SK-N-SH (cell line): ENCODE results near the gene SERPINE2. TPM values are rescaled to one million over a fixed set of nuclear protein-coding genes. Genes with fewer than 3 reads are reported as not detected.

Experiments used
- CTCF ChIA-PET: fragments of 300-600, 350-600 bp; formaldehyde crosslinking; extraction: SDS; loops from one replicate; lab custom pipeline; 2021; lab: Yijun Ruan, JAX
- POLR2A ChIA-PET: fragments of 350-600 bp; sonication (Branson Sonifier 250); formaldehyde crosslinking; extraction: SDS; loops from one replicate; lab custom pipeline; 2020; ENCODE audit warnings: antibody characterized with exemption, inconsistent platforms; lab: Yijun Ruan, JAX
- DNase-seq: peaks from one replicate; pipeline ENCODE4 v3.0.0; 2012
- H2AFZ ChIP-seq: fragments of 200-600 bp; sonication (generic); 2 replicates; pipeline ENCODE4 v1.8.1; 2016; ENCODE audit warnings: antibody characterized with exemption, mild to moderate bottlenecking, low read depth
- H3F3A ChIP-seq: fragments of 200-600 bp; sonication (generic); replicated peaks from 2 replicates; pipeline ENCODE3; 2016; ENCODE audit warnings: antibody characterized with exemption, mild to moderate bottlenecking; ENCODE audit not compliant: insufficient read depth
- H3K27ac ChIP-seq, 2 experiments: fragments of 200-500 bp in 1 of 2; fragments of 200-600 bp in 1 of 2; sonication (Bioruptor generic) in 1 of 2; sonication (generic), shearing (Covaris generic) in 1 of 2; 2 replicates each; pipeline versions ENCODE4 v1.5.1 to v1.6.1; 2014 to 2016; ENCODE audit warnings: low read depth in 2 of 2, inconsistent platforms in 1 of 2, low read length in 1 of 2, mild to moderate bottlenecking in 1 of 2, mixed read lengths in 1 of 2
- H3K27me3 ChIP-seq: fragments of 200-600 bp; sonication (generic), shearing (Covaris generic); 2 replicates; pipeline ENCODE4 v1.6.1; 2016; ENCODE audit warnings: mixed run types; ENCODE audit not compliant: insufficient read depth
- H3K36me3 ChIP-seq, 2 experiments: fragments of 200-500 bp in 1 of 2; fragments of 200-600 bp in 1 of 2; sonication (Bioruptor generic) in 1 of 2; sonication (generic) in 1 of 2; replicated peaks in 1 of 2; 2 replicates each; pipeline versions ENCODE3 to v1.5.1; 2014 to 2016; ENCODE audit warnings: low read length in 1 of 2, mild to moderate bottlenecking in 1 of 2; ENCODE audit not compliant: insufficient read depth in 2 of 2, control insufficient read depth in 1 of 2
- H3K4me1 ChIP-seq, 2 experiments: fragments of 200-500 bp in 1 of 2; fragments of 200-600 bp in 1 of 2; sonication (Bioruptor generic) in 1 of 2; sonication (generic), shearing (Covaris generic) in 1 of 2; 2 replicates each; pipeline versions ENCODE4 v1.5.1 to v1.6.1; 2014 to 2016; ENCODE audit warnings: low read depth in 1 of 2, low read length in 1 of 2, mixed run types in 1 of 2; ENCODE audit not compliant: insufficient read depth in 2 of 2, control insufficient read depth in 1 of 2
- H3K4me2 ChIP-seq: fragments of 200-600 bp; sonication (generic), shearing (Covaris generic); 2 replicates; pipeline ENCODE4 v1.6.1; 2017; ENCODE audit warnings: mixed run types
- H3K4me3 ChIP-seq, 2 experiments: fragments of 200-500 bp in 1 of 2; fragments of 200-600 bp in 1 of 2; sonication (Bioruptor generic) in 1 of 2; sonication (generic), shearing (Covaris generic) in 1 of 2; 2 replicates each; pipeline versions ENCODE4 v1.5.1 to v1.8.1; 2014 to 2016; ENCODE audit warnings: low read depth in 2 of 2, inconsistent platforms in 1 of 2, low read length in 1 of 2, mild to moderate bottlenecking in 1 of 2, mixed read lengths in 1 of 2, moderate library complexity in 1 of 2
- H3K79me2 ChIP-seq: fragments of 200-600 bp; sonication (generic); 2 replicates; pipeline ENCODE4 v1.8.1; 2017; ENCODE audit warnings: mild to moderate bottlenecking; ENCODE audit not compliant: insufficient read depth
- H3K9ac ChIP-seq: fragments of 200-600 bp; sonication (generic); 2 replicates; pipeline ENCODE4 v1.6.1; 2017; ENCODE audit warnings: mixed run types
- H3K9me2 ChIP-seq: fragments of 200-600 bp; sonication (generic); 2 replicates; pipeline ENCODE4 v1.6.1; 2017; ENCODE audit warnings: mixed run types
- H3K9me3 ChIP-seq: fragments of 200-600 bp; sonication (generic); 2 replicates; pipeline ENCODE4 v1.6.1; 2017; ENCODE audit warnings: mixed run types, mild to moderate bottlenecking, moderate library complexity
- H4K20me1 ChIP-seq: fragments of 200-600 bp; sonication (generic); 2 replicates; pipeline ENCODE4 v1.6.1; 2017; ENCODE audit warnings: mild to moderate bottlenecking, mixed run types; ENCODE audit not compliant: insufficient read depth
- CHD2 ChIP-seq: fragments of 150-350 bp; IDR thresholded peaks from 2 replicates; pipeline ENCODE4 v1.6.1; 2018; ENCODE audit warnings: low read length; ENCODE audit not compliant: partially characterized antibody
- EP300 ChIP-seq, 2 experiments: IDR thresholded peaks; 2 replicates each; pipeline versions ENCODE4 v1.4.0 to v1.6.1; 2012; ENCODE audit warnings: borderline replicate concordance in 1 of 2, low read depth in 1 of 2, low read length in 1 of 2
- EZH2phosphoT487 ChIP-seq: fragments of 200-600 bp; sonication (generic); IDR thresholded peaks from 2 replicates; pipeline ENCODE4 v1.6.1; 2017; ENCODE audit warnings: low read depth, mixed run types, mild to moderate bottlenecking, antibody characterized with exemption, moderate library complexity, borderline replicate concordance
- FOSL2 ChIP-seq: IDR thresholded peaks from 2 replicates; pipeline ENCODE4 v1.4.0; 2012; ENCODE audit warnings: low read depth, mild to moderate bottlenecking, moderate library complexity, borderline replicate concordance
- FOXM1 ChIP-seq: IDR thresholded peaks from 2 replicates; pipeline ENCODE4 v1.4.0; 2012; ENCODE audit warnings: low read depth, mild to moderate bottlenecking
- JUND ChIP-seq: IDR thresholded peaks from 2 replicates; pipeline ENCODE4 v1.4.0; 2012
- MAX ChIP-seq: IDR thresholded peaks from 2 replicates; pipeline ENCODE4 v1.4.0; 2012; ENCODE audit warnings: low read depth
- MEF2A ChIP-seq: IDR thresholded peaks from 2 replicates; pipeline ENCODE4 v1.4.0; 2012; ENCODE audit warnings: low read depth, borderline replicate concordance
- MXI1 ChIP-seq: IDR thresholded peaks from 2 replicates; pipeline ENCODE4 v1.6.1; 2012; ENCODE audit warnings: mild to moderate bottlenecking, low read depth, low read length, improper control_type of control experiment
- NFIC ChIP-seq: IDR thresholded peaks from 2 replicates; pipeline ENCODE4 v1.4.0; 2012; ENCODE audit warnings: borderline replicate concordance
- NRF1 ChIP-seq: IDR thresholded peaks from 2 replicates; pipeline ENCODE4 v1.6.1; 2012; ENCODE audit warnings: low read depth, mild to moderate bottlenecking, low read length
- PBX3 ChIP-seq: IDR thresholded peaks from 2 replicates; pipeline ENCODE4; 2012
- POLR2AphosphoS5 ChIP-seq: IDR thresholded peaks from 2 replicates; pipeline ENCODE4 v1.6.1; 2012; ENCODE audit warnings: low read depth, low read length
- RAD21 ChIP-seq: IDR thresholded peaks from 2 replicates; pipeline ENCODE4 v1.6.1; 2012; ENCODE audit warnings: mild to moderate bottlenecking, low read length
- RCOR1 ChIP-seq: fragments of 150-350 bp; IDR thresholded peaks from 2 replicates; pipeline ENCODE4 v1.6.1; 2017; ENCODE audit warnings: antibody characterized with exemption, low read length
- RFX5 ChIP-seq: IDR thresholded peaks from 2 replicates; pipeline ENCODE4 v1.6.1; 2012; ENCODE audit warnings: mild to moderate bottlenecking, improper control_type of control experiment, low read length
- SIN3A ChIP-seq: IDR thresholded peaks from 2 replicates; pipeline ENCODE4 v1.6.1; 2012; ENCODE audit warnings: low read depth, mild to moderate bottlenecking, low read length, moderate library complexity, borderline replicate concordance
- SMC3 ChIP-seq: IDR thresholded peaks from 2 replicates; pipeline ENCODE4 v1.6.1; 2012; ENCODE audit warnings: low read depth, low read length, improper control_type of control experiment
- TAF1 ChIP-seq: IDR thresholded peaks from 2 replicates; pipeline ENCODE4 v1.6.1; 2012; ENCODE audit warnings: low read depth, mild to moderate bottlenecking, low read length, moderate library complexity, borderline replicate concordance
- TCF12 ChIP-seq: IDR thresholded peaks from 2 replicates; pipeline ENCODE4 v1.4.0; 2012
- TEAD4 ChIP-seq: IDR thresholded peaks from 2 replicates; pipeline ENCODE4 v1.4.0; 2012; ENCODE audit warnings: mild to moderate bottlenecking, borderline replicate concordance; ENCODE audit not compliant: insufficient read depth
- USF1 ChIP-seq: IDR thresholded peaks from 2 replicates; pipeline ENCODE4 v1.4.0; 2012; ENCODE audit warnings: low read depth, borderline replicate concordance
- USF2 ChIP-seq: fragments of 150-350 bp; IDR thresholded peaks from 2 replicates; pipeline ENCODE4 v1.6.1; 2017; ENCODE audit warnings: antibody characterized with exemption, low read length, low read depth, borderline replicate concordance
- WGBS: methylation state at CpG from one replicate; pipeline ENCODE4 v1.1.6; 2017; ENCODE audit warnings: low lambda C conversion rate; 5-methylcytosine and 5-hydroxymethylcytosine counted together
- polyA plus RNA-seq, 3 experiments: library from polyadenylated mRNA; depleted of rRNA; stranded (reverse); fragments of >200 nt; gene quantifications; 2 replicates each; pipeline ENCODE4 v1.2.3, GENCODE V29; 2012

The SERPINE2 gene
- polyA plus RNA-seq, 1 of the 3 experiments (the other 2 are of a cell fraction): 249 TPM

GRCh38 chr2:223945755-223946154, 93.3 kb downstream of the SERPINE2 start:
- no peaks in the 10 kb centered on the region for H3K9me3 ChIP-seq
- H3K9ac ChIP-seq: peak overlapping the region; percentile 91; the same call in 1 of the 2 replicates
- H4K20me1 ChIP-seq: peaks cover 14% of the 10 kb centered on the region
- 76% methylated on average over 4 of the region's 4 CpGs for WGBS
- no peak overlapping the region for H3K27ac ChIP-seq
- peak overlapping the region; percentile 58 to 78; a peak in 1 of 4 replicates for H3K4me3 ChIP-seq
- peak overlapping the region; percentile 88 for H2AFZ ChIP-seq
- H3K36me3 ChIP-seq: no peaks in the 10 kb centered on the region
- no peak for TF ChIP-seq TCF12
- no peaks in the 10 kb centered on the region for H3K9me2 ChIP-seq
- H3K4me1 ChIP-seq: peaks cover 4 to 6% of the 10 kb centered on the region in 2 experiments; a peak in 3 of 4 replicates
- H3K4me2 ChIP-seq: peak overlapping the region; percentile 92
- no peaks in the 10 kb centered on the region for H3K27me3 ChIP-seq
- ChIA-PET POLR2A (interaction anchor here (0.6 to 0.9 kb wide), 2 partner anchors 13 to 44 kb away, joined by 3 read pairs; no protein-coding TSS in a partner anchor), CTCF (interaction anchor here (1.4 to 1.8 kb wide), 4 partner anchors 11 to 48 kb away, joined by 4 to 9 read pairs (median 6); no protein-coding TSS in a partner anchor)
- peaks cover 47% of the 10 kb centered on the region for H3K79me2 ChIP-seq
- DNase-seq: no peak
- peaks cover 14% of the 10 kb centered on the region for H3F3A ChIP-seq

- WGBS: 1% methylated on average over 45 of the region's 87 CpGs
- Histone ChIP-seq H3K79me2 (peaks cover 55% of the 10 kb centered on the region), H3K9ac (peak within 1 kb of the TSS; percentile 91), H4K20me1 (peaks cover 14% of the 10 kb centered on the region), H3K9me2 (no peaks in the 10 kb centered on the region), H3K9me3 (no peaks in the 10 kb centered on the region), H3K27ac (peak within 1 kb of the TSS; percentile 72 to 89), H3K4me3 (peak within 1 kb of the TSS; percentile 58 to 78), H3F3A (peaks cover 14% of the 10 kb centered on the region), H3K4me1 (peaks cover 4 to 6% of the 10 kb centered on the region in 2 experiments; a peak in 3 of 4 replicates), H3K4me2 (peak within 1 kb of the TSS; percentile 92), H2AFZ (peak within 1 kb of the TSS; percentile 88), H3K36me3 (peaks cover 0 to 4% of the 10 kb centered on the region in 2 experiments), H3K27me3 (no peaks in the 10 kb centered on the region)
- CTCF ChIA-PET: interaction anchor here (1.5 to 1.8 kb wide), 4 partner anchors 10 to 49 kb away, joined by 4 to 9 read pairs (median 6); no protein-coding TSS in a partner anchor
- DNase-seq: peak; percentile 98
- POLR2A ChIA-PET: interaction anchor here (0.6 to 0.9 kb wide), 3 partner anchors 12 to 98 kb away, joined by 3 read pairs; no protein-coding TSS in a partner anchor
- TF ChIP-seq USF1: peak; percentile 84
- TF ChIP-seq PBX3: peak; percentile 79
- peak; percentile 52; the same call in 1 of the 2 replicates for TF ChIP-seq TEAD4
- TF ChIP-seq NFIC: peak; percentile 75
- peak; percentile 44; the same call in 1 of the 2 replicates for TF ChIP-seq TCF12
- peak; percentile 89 for TF ChIP-seq POLR2AphosphoS5
- TF ChIP-seq USF2: peak; percentile 36; the same call in 1 of the 2 replicates
- TF ChIP-seq MAX: peak; percentile 85
- peak; percentile 89; the same call in 1 of the 2 replicates for TF ChIP-seq SIN3A
- peak; percentile 21; the same call in 1 of the 2 replicates for TF ChIP-seq NRF1
- no peak for TF ChIP-seq RFX5
- no peak for TF ChIP-seq RAD21
- peak in 1 of 2 experiments; percentile 66; a peak in 1 of 4 replicates for TF ChIP-seq EP300 (IDR thresholded peaks at IDR 0.05; ENCODE audit: borderline replicate concordance in 1 of 2, low read depth in 1 of 2, low read length in 1 of 2)
- TF ChIP-seq CHD2: peak; percentile 83
- TF ChIP-seq SMC3: peak; percentile 3; the same call in 1 of the 2 replicates
- no peak for TF ChIP-seq EZH2phosphoT487
- no peak for TF ChIP-seq MEF2A
- peak; percentile 34; the same call in 1 of the 2 replicates for TF ChIP-seq RCOR1
- TF ChIP-seq FOSL2: peak; percentile 11; the same call in 1 of the 2 replicates
- no peak; the same call in 1 of the 2 replicates for TF ChIP-seq JUND
- peak; percentile 85 for TF ChIP-seq TAF1
- peak; percentile 42; the same call in 1 of the 2 replicates for TF ChIP-seq MXI1
- peak; percentile 65; the same call in 1 of the 2 replicates for TF ChIP-seq FOXM1
These were observed 94.2 kb downstream of the SERPINE2 start, which contains the start of gene WDFY1 for GRCh38 chr2:223944703-223945531. TSS of gene WDFY1 (minus strand) at chr2:223945335. CDS start at chr2:223945284, 51 bp downstream.
